HepG2 (cell line): ENCODE data around the gene SEMA5B. TPM values are rescaled to one million over a fixed set of nuclear protein-coding genes. Genes with fewer than 3 reads are reported as not detected.

Experiments used
- GPN1 ChIP-seq: sonication (generic); formaldehyde crosslinking; IDR thresholded peaks from 2 replicates; pipeline ENCODE4 v1.5.1; 2020; ENCODE audit warnings: missing genetic modification reagents, borderline replicate concordance
- MAFF ChIP-seq: IDR thresholded peaks from 2 replicates; pipeline ENCODE4 v1.6.1; 2011; ENCODE audit warnings: low read depth, low read length, improper control_type of control experiment
- MAFK ChIP-seq, 2 experiments: IDR thresholded peaks in 1 of 2; conservative IDR thresholded peaks in 1 of 2; 2 replicates each; pipeline ENCODE4 v1.6.1; 2011; ENCODE audit warnings: improper control_type of control experiment in 2 of 2, low read length in 2 of 2
- ZBTB3 ChIP-seq: sonication (generic); formaldehyde crosslinking; IDR thresholded peaks from 2 replicates; pipeline ENCODE4 v1.4.0; 2020; ENCODE audit warnings: low read depth, mild to moderate bottlenecking, moderate library complexity, missing genetic modification reagents, borderline replicate concordance
- ZFP36L1 ChIP-seq: sonication (generic); formaldehyde crosslinking; IDR thresholded peaks from 2 replicates; pipeline ENCODE4 v1.8.0; 2022; ENCODE audit warnings: mild to moderate bottlenecking, missing genetic modification reagents, moderate library complexity
- ZNF24 ChIP-seq: fragments of 450-650 bp; IDR thresholded peaks from 2 replicates; pipeline ENCODE4 v1.6.1; 2017; ENCODE audit warnings: antibody characterized with exemption, mild to moderate bottlenecking
- ZNF567 ChIP-seq: sonication (generic); formaldehyde crosslinking; IDR thresholded peaks from 2 replicates; pipeline ENCODE4 v1.8.1; 2023; ENCODE audit warnings: mild to moderate bottlenecking, missing genetic modification reagents, borderline replicate concordance
- ZNF629 ChIP-seq: sonication (generic); formaldehyde crosslinking; conservative IDR thresholded peaks from 2 replicates; pipeline ENCODE4 v1.5.0; 2020; ENCODE audit warnings: missing genetic modification reagents
- ZNF703 ChIP-seq: sonication (generic); formaldehyde crosslinking; IDR thresholded peaks from 2 replicates; pipeline ENCODE4 v1.5.1; 2020; ENCODE audit warnings: missing genetic modification reagents, mild to moderate bottlenecking, moderate library complexity, borderline replicate concordance
- polyA plus RNA-seq, 8 experiments: library from polyadenylated mRNA; depleted of rRNA in 3 of 8; stranded (reverse) in 7 of 8; unstranded in 1 of 8; fragments of >200 nt; fragmentation: Illumina TruSeq in 4 of 8; extraction: Trizol in 4 of 8; gene quantifications; 2 replicates each; pipeline versions ENCODE4 v1.2.1 to v1.2.3, GENCODE V29; 2011 to 2016; ENCODE audit warnings: low read depth in 4 of 8, missing spikeins in 1 of 8, mixed read lengths in 1 of 8; ENCODE audit not compliant: insufficient read depth in 1 of 8
- total RNA-seq, 5 experiments: library from RNA; depleted of rRNA; stranded (reverse); fragments of >200 nt; fragmentation: Illumina TruSeq; extraction: Trizol; gene quantifications; 2 replicates each; pipeline ENCODE4 v1.2.3, GENCODE V29; 2016; ENCODE audit warnings: low read depth in 1 of 5
- TF ChIP-seq, protein P1 (sequence below): sonication (generic); formaldehyde crosslinking; IDR thresholded peaks from 2 replicates; pipeline ENCODE4 v1.4.0; 2020; ENCODE audit warnings: missing genetic modification reagents
- TF ChIP-seq, protein P2 (sequence below), 2 experiments: sonication (generic) in 1 of 2; formaldehyde crosslinking in 1 of 2; IDR thresholded peaks; 2 replicates each; pipeline versions ENCODE4 v1.4.0 to v1.6.1; 2018 to 2020; ENCODE audit warnings: missing genetic modification reagents in 2 of 2, borderline replicate concordance in 1 of 2, low read depth in 1 of 2, mild to moderate bottlenecking in 1 of 2, missing biosample characterization in 1 of 2
- TF ChIP-seq, protein P3 (sequence below): sonication (generic); formaldehyde crosslinking; IDR thresholded peaks from 2 replicates; pipeline ENCODE4 v1.4.0; 2020; ENCODE audit warnings: mild to moderate bottlenecking, missing genetic modification reagents

The SEMA5B gene
- total and polyA plus RNA-seq, 2 of the 13 experiments (the other 11 are each of a cell fraction or from before 2014, with no cell fraction given): not detected

DNA sequence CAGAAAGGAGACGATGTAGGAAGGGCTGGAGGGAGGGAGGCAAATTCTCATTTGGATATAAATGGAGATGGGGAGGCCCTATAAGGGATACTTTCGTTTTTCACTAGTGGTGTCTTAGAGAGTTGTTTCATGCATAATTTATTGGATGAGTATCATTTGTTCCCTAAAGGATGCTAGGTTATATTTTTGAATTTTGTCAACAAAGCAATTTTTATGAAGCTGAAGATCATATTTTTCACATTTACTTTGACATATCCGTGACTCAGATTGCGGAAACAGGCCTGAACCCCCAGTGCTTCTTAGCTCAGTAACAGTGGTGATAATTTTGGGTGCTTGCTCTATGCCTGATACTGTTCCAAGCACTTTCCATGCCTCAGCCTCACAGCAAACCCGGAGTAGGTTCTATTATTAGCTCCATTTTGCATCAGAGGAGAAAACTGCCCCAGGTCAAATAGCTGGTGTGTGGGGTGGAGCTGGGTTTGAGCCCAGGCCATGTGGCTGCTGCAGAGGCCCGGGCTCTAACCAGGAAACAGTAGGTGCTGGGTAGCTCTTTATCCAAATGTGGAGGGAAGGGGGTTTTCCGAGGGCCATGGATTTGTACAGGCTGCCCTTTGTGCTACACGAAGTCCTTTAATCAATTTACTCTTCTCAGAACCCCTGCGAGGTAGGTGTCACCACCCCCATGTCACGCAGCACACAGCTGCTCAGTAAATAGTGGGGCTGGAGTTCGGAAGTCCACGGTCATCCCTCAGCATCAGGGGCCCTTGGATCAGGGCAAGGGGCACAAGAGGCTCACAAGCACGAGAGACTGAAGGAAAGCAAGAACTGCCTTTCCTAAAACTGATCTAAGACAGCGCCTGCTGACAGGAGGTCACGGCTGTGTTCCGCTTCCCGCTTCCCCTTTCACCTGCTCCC lies 133.6 kb downstream of the SEMA5B start (continued):
- peak; percentile 37; the same call in 1 of the 2 replicates for TF ChIP-seq ZNF629
- TF ChIP-seq, protein P1, sequence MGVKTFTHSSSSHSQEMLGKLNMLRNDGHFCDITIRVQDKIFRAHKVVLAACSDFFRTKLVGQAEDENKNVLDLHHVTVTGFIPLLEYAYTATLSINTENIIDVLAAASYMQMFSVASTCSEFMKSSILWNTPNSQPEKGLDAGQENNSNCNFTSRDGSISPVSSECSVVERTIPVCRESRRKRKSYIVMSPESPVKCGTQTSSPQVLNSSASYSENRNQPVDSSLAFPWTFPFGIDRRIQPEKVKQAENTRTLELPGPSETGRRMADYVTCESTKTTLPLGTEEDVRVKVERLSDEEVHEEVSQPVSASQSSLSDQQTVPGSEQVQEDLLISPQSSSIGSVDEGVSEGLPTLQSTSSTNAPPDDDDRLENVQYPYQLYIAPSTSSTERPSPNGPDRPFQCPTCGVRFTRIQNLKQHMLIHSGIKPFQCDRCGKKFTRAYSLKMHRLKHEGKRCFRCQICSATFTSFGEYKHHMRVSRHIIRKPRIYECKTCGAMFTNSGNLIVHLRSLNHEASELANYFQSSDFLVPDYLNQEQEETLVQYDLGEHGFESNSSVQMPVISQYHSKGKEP: no peak
- TF ChIP-seq, protein P2, sequence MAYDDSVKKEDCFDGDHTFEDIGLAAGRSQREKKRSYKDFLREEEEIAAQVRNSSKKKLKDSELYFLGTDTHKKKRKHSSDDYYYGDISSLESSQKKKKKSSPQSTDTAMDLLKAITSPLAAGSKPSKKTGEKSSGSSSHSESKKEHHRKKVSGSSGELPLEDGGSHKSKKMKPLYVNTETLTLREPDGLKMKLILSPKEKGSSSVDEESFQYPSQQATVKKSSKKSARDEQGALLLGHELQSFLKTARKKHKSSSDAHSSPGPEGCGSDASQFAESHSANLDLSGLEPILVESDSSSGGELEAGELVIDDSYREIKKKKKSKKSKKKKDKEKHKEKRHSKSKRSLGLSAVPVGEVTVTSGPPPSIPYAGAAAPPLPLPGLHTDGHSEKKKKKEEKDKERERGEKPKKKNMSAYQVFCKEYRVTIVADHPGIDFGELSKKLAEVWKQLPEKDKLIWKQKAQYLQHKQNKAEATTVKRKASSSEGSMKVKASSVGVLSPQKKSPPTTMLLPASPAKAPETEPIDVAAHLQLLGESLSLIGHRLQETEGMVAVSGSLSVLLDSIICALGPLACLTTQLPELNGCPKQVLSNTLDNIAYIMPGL (CRISPR knock-in tag; IDR thresholded peaks at IDR 0.05; ENCODE audit: borderline replicate concordance in 1 of 2, low read depth in 1 of 2): no peak; a peak in 1 of 4 replicates
- TF ChIP-seq ZNF703 (CRISPR knock-in tag): no peak
- peak; percentile 73 for TF ChIP-seq MAFF
- TF ChIP-seq ZNF567: 0 out of 2 replicates have a peak, but pooled peaks have one; percentile 56
- TF ChIP-seq ZNF24: no peak
- TF ChIP-seq, protein P3, sequence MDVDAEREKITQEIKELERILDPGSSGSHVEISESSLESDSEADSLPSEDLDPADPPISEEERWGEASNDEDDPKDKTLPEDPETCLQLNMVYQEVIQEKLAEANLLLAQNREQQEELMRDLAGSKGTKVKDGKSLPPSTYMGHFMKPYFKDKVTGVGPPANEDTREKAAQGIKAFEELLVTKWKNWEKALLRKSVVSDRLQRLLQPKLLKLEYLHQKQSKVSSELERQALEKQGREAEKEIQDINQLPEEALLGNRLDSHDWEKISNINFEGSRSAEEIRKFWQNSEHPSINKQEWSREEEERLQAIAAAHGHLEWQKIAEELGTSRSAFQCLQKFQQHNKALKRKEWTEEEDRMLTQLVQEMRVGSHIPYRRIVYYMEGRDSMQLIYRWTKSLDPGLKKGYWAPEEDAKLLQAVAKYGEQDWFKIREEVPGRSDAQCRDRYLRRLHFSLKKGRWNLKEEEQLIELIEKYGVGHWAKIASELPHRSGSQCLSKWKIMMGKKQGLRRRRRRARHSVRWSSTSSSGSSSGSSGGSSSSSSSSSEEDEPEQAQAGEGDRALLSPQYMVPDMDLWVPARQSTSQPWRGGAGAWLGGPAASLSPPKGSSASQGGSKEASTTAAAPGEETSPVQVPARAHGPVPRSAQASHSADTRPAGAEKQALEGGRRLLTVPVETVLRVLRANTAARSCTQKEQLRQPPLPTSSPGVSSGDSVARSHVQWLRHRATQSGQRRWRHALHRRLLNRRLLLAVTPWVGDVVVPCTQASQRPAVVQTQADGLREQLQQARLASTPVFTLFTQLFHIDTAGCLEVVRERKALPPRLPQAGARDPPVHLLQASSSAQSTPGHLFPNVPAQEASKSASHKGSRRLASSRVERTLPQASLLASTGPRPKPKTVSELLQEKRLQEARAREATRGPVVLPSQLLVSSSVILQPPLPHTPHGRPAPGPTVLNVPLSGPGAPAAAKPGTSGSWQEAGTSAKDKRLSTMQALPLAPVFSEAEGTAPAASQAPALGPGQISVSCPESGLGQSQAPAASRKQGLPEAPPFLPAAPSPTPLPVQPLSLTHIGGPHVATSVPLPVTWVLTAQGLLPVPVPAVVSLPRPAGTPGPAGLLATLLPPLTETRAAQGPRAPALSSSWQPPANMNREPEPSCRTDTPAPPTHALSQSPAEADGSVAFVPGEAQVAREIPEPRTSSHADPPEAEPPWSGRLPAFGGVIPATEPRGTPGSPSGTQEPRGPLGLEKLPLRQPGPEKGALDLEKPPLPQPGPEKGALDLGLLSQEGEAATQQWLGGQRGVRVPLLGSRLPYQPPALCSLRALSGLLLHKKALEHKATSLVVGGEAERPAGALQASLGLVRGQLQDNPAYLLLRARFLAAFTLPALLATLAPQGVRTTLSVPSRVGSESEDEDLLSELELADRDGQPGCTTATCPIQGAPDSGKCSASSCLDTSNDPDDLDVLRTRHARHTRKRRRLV (CRISPR knock-in tag): no peak
- TF ChIP-seq ZBTB3 (CRISPR knock-in tag): no peak
- TF ChIP-seq MAFK (conservative IDR thresholded peaks at IDR 0.05 in 1 of 2, IDR thresholded peaks at IDR 0.05 in 1 of 2; ENCODE audit: low read length in 2 of 2): peak; percentile 77 to 82
- TF ChIP-seq GPN1: no peak
- 0 out of 2 replicates have a peak, but pooled peaks have one; percentile 78 for TF ChIP-seq ZFP36L1 (CRISPR knock-in tag)
